RPMI8226 (cell line): ENCODE results near the gene RAPSN.

Source experiments
- DNase-seq: peaks from one replicate; pipeline ENCODE4 v3.0.0-alpha.2; 2015

Gene RAPSN

GRCh38 chr11:47431356-47432083, 17.4 kb downstream of the RAPSN start:
- no peak for DNase-seq

- no peak for DNase-seq
These were observed 18.4 kb downstream of the RAPSN start for GRCh38 chr11:47430524-47430923.

GRCh38 chr11:47426062-47426956, 22.6 kb downstream of the RAPSN start, which contains the start of gene PSMC3:
Gene PSMC3 (minus strand): TSS chr11:47426439. CDS start chr11:47426279, 160 bp downstream.
- peak; percentile 96 for DNase-seq

- DNase-seq = no peak
These were observed 23.3 kb downstream of the RAPSN start for GRCh38 chr11:47425611-47426010.

- no peak for DNase-seq
These were observed 30.3 kb downstream of the RAPSN start for GRCh38 chr11:47418454-47419259.

GRCh38 chr11:47417712-47418111, 31.2 kb downstream of the RAPSN start:
- no peak for DNase-seq

- DNase-seq = no peak
These were observed 32.9 kb downstream of the RAPSN start for GRCh38 chr11:47415949-47416472.

- DNase-seq = no peak
These were observed 33.7 kb downstream of the RAPSN start for GRCh38 chr11:47415091-47415854.

GRCh38 chr11:47414685-47415070, 34.3 kb downstream of the RAPSN start:
- DNase-seq = no peak

GRCh38 chr11:47413908-47414684, 34.8 kb downstream of the RAPSN start:
- no peak for DNase-seq

GRCh38 chr11:47413351-47413750, 35.6 kb downstream of the RAPSN start:
- no peak for DNase-seq

- peak; percentile 63 for DNase-seq
These were observed 36.8 kb downstream of the RAPSN start for GRCh38 chr11:47411884-47412746.

GRCh38 chr11:47410370-47411264, 38.3 kb downstream of the RAPSN start:
- DNase-seq = no peak

GRCh38 chr11:47409440-47410369, 39.2 kb downstream of the RAPSN start:
- no peak for DNase-seq

- peak; percentile 19 for DNase-seq
These were observed 40.1 kb downstream of the RAPSN start for GRCh38 chr11:47408598-47409439.

- peak; percentile 93 for DNase-seq
These were observed 41.0 kb downstream of the RAPSN start, which contains the start of gene SLC39A13 for GRCh38 chr11:47407746-47408590. Gene SLC39A13 (plus strand): TSS chr11:47408590. CDS start chr11:47410095, 1,505 bp downstream.
